Retinal pigment epithelial cell (primary cell): Measurements from ENCODE around the gene SENP1.

Experiments
- DNase-seq: peaks from one replicate; pipeline ENCODE4 v3.0.0-alpha.2; 2010; ENCODE audit warnings: low read depth
- H3K4me3 ChIP-seq: 2 replicates; pipeline ENCODE4 v1.5.1; 2011; ENCODE audit warnings: mild to moderate bottlenecking, low read length, control low read depth, moderate library complexity
- CTCF ChIP-seq: conservative IDR thresholded peaks from 2 replicates; pipeline ENCODE4 v1.5.1; 2011; ENCODE audit warnings: low read depth, low read length, control low read depth, inconsistent platforms

Gene SENP1

GRCh38 chr12:48068457-48068856, 37.4 kb downstream of the SENP1 start:
- no peak for DNase-seq
- H3K4me3 ChIP-seq: no peak overlapping the region
- TF ChIP-seq CTCF: no peak

- no peak overlapping the region for H3K4me3 ChIP-seq
Observed at GRCh38 chr12:48067250-48067938, 38.5 kb downstream of the SENP1 start.

GRCh38 chr12:48065041-48065440, 40.8 kb downstream of the SENP1 start:
- no peak for DNase-seq
- H3K4me3 ChIP-seq: no peak overlapping the region
- TF ChIP-seq CTCF: no peak

More at GRCh38 chr12:48067250-48067938, 38.5 kb downstream of the SENP1 start:
- no peak for TF ChIP-seq CTCF
- DNase-seq: no peak

- no peak for TF ChIP-seq CTCF
- no peak for DNase-seq
- no peak overlapping the region for H3K4me3 ChIP-seq
Observed at GRCh38 chr12:48063530-48063929, 42.3 kb downstream of the SENP1 start.

GRCh38 chr12:48061938-48062719, 43.8 kb downstream of the SENP1 start:
- H3K4me3 ChIP-seq: no peak overlapping the region
- no peak for DNase-seq
- peak; percentile 28 for TF ChIP-seq CTCF

GRCh38 chr12:48060474-48060873, 45.4 kb downstream of the SENP1 start:
- TF ChIP-seq CTCF: no peak
- no peak overlapping the region for H3K4me3 ChIP-seq
- no peak for DNase-seq

GRCh38 chr12:48058771-48059170, 47.1 kb downstream of the SENP1 start:
- DNase-seq: no peak
- no peak for TF ChIP-seq CTCF
- no peak overlapping the region for H3K4me3 ChIP-seq
